C4-2B (cell line): Measurements from ENCODE around the gene DGKG.

ENCODE experiments used
- ZFX ChIP-seq: fragments of 450-650 bp; IDR thresholded peaks from 2 replicates; pipeline ENCODE4 v1.6.1; 2017
- TF ChIP-seq, protein P1 (sequence below): fragments of 450-650 bp; conservative IDR thresholded peaks from 2 replicates; pipeline ENCODE4 v1.5.1; 2017; ENCODE audit warnings: mild to moderate bottlenecking

GRCh38 chr3:186235554-186235953, 126.5 kb downstream of the DGKG start:
- TF ChIP-seq, protein P1, sequence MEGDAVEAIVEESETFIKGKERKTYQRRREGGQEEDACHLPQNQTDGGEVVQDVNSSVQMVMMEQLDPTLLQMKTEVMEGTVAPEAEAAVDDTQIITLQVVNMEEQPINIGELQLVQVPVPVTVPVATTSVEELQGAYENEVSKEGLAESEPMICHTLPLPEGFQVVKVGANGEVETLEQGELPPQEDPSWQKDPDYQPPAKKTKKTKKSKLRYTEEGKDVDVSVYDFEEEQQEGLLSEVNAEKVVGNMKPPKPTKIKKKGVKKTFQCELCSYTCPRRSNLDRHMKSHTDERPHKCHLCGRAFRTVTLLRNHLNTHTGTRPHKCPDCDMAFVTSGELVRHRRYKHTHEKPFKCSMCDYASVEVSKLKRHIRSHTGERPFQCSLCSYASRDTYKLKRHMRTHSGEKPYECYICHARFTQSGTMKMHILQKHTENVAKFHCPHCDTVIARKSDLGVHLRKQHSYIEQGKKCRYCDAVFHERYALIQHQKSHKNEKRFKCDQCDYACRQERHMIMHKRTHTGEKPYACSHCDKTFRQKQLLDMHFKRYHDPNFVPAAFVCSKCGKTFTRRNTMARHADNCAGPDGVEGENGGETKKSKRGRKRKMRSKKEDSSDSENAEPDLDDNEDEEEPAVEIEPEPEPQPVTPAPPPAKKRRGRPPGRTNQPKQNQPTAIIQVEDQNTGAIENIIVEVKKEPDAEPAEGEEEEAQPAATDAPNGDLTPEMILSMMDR, result no peak
- no peak for TF ChIP-seq ZFX
